Right lobe of liver (tissue), 6 donors: ENCODE results near the gene INO80. TPM values are rescaled to one million over a fixed set of nuclear protein-coding genes. Genes with fewer than 3 reads are reported as not detected.

ENCODE experiments used
- ATAC-seq, 4 donors: fragments of 200-7000 bp; cut with Tn5 transposase; one replicate each; pipeline ENCODE4 v1.9.1; 2020; ENCODE audit warnings: mild to moderate bottlenecking in 4 of 4, moderate library complexity in 4 of 4
- DNase-seq, 3 donors: peaks; one replicate each; pipeline ENCODE4 v3.0.0-alpha.2; 2020
- H3K27ac ChIP-seq, 3 donors: fragments of 200-600 bp; one replicate each; pipeline ENCODE4 v1.8.0; 2022
- H3K27me3 ChIP-seq, 2 donors: fragments of 200-600 bp; one replicate each; pipeline ENCODE4 v1.8.0; 2022
- H3K36me3 ChIP-seq, 4 donors: fragments of 200-600 bp; sonication (generic) in 1 of 4; one replicate each; pipeline versions ENCODE4 v1.5.1 to v1.8.0; 2017 to 2022; ENCODE audit warnings: control low read depth in 1 of 4
- H3K4me1 ChIP-seq, 4 donors: fragments of 200-600 bp; sonication (generic) in 1 of 4; one replicate each; pipeline versions ENCODE4 v1.5.1 to v1.8.0; 2017 to 2022; ENCODE audit warnings: control low read depth in 1 of 4
- H3K4me3 ChIP-seq, 3 donors: fragments of 200-600 bp; one replicate each; pipeline ENCODE4 v1.8.0; 2022
- H3K9me3 ChIP-seq, 4 donors: fragments of 200-600 bp; sonication (generic) in 1 of 4; one replicate each; pipeline versions ENCODE4 v1.5.1 to v1.8.0; 2017 to 2022; ENCODE audit warnings: control low read depth in 1 of 4
- CTCF ChIP-seq, 4 donors: fragments of 200-600 bp in 3 of 4; fragments of 450-650 bp in 1 of 4; IDR thresholded peaks; one replicate each; pipeline versions ENCODE4 v1.5.1 to v1.8.0; 2016 to 2022; ENCODE audit warnings: antibody characterized with exemption in 4 of 4, mild to moderate bottlenecking in 2 of 4
- POLR2A ChIP-seq: fragments of 450-650 bp; IDR thresholded peaks from one replicate; pipeline ENCODE4 v1.6.1; 2017; ENCODE audit warnings: antibody characterized with exemption, mild to moderate bottlenecking
- WGBS: methylation state at CpG from one replicate; pipeline ENCODE4 v1.1.6; 2018; ENCODE audit warnings: low coverage, low lambda C conversion rate; ENCODE audit not compliant: insufficient coverage; ENCODE audit errors: missing lambda C conversion rate; 5-methylcytosine and 5-hydroxymethylcytosine counted together
- intact Hi-C, 2 donors: fragments of 100-400 bp; cut with DNase I; formaldehyde crosslinking; loops; one replicate each; pipeline versions ENCODE4 v1.11.2 to v1.14.1; 2022
- total RNA-seq, 6 experiments: library from RNA; depleted of rRNA in 2 of 6; stranded (reverse); fragments of >200 nt in 2 of 6; fragmentation: NEBNext Ultra II Directional in 3 of 6; extraction: Animal tissue kit (Norgen Biotek cat#: 25700) in 3 of 6; gene quantifications; one replicate each; pipeline versions ENCODE4 v1.1.0 to v1.2.4, GENCODE V29; 2016 to 2023
- donor health status: DM: no; HTN: yes; CAD: no.
- donor health status: DM: no; HTN: no; CAD: no.
- donor health status: DM: no; HTN: no; CAD: no.
- donor health status: DM: no; HTN: yes; CAD: no.
- donor health status: DM: no; HTN: yes; CAD: no.

Gene INO80
- total RNA-seq, 6 experiments from 2014 or later, result 7.8 to 12.5 (median 11.2) TPM

DNA sequence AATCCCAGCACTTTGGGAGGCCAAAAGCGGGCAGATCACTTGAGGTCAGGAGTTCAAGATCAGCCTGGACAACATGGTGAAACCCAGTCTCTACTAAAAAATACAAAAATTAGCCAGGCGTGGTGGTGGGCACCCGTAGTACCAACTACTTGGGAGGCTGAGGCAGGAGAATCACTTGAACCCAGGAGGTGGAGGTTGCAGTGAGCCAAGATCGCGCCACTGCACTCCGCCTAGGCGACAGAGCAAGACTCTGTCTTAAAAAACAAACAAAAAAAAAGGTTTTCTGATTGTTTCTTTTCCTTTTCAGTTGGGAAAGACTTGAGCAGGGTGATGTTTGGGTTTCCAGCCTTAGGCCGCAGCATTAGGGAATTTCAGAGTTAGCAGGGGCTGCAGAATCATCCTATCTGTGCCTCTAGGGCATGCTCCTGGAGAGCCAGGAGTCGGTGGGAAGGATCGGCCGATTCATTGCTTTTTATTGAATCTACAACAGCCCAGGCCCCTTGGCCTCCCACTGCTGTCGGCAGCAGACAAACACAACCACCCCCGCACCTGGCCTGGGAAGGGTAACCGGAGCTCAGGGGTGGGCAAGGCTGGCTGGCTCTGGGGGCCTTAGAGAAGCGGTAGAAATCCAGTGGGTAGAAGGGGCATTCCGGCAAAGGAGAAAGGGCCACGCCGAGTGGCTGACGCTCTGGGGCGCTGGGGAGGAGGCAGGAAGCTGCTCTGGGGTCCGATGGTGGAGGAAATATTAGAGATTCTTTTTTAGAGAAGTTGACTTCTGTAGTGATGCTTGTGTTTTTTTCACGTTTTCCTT, 156.5 kb downstream of the INO80 start:
- no peak for DNase-seq
- ATAC-seq, result no peak

DNA sequence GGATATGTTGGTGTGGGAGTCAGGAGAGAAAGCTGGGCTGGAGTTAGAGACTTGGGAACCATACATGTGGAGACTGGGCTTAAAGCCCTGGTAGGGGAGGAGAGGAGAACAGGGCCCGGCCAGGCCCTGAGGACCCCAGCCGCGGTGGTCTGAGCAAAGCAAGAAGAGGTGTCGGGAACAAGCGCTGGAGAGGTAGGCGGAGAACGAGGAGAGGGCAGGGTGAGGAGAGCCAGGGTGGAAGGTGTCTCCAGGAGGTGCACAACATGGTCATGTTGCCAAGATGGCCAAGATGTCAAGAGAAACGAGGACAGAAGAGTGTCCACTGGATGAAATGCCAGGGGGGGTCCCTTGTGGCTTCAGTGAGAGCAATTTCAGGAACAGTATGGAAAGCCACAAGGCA, 157.4 kb downstream of the INO80 start:
- intact Hi-C loops, result no loop called here

More for the DNA sequence above, 156.5 kb downstream of the INO80 start:
- H3K4me1 ChIP-seq, result no peaks in the 10 kb centered on the region
- TF ChIP-seq POLR2A (no peak), CTCF (IDR thresholded peaks at IDR 0.05) (no peak)
- no peaks in the 10 kb centered on the region for H3K9me3 ChIP-seq
- no peaks in the 10 kb centered on the region for H3K27me3 ChIP-seq
- 79% methylated on average over 14 of the region's 22 CpGs for WGBS
- no peak overlapping the region for H3K27ac ChIP-seq
- H3K36me3 ChIP-seq, result no peaks in the 10 kb centered on the region
- intact Hi-C loops, result no loop called here
- no peak overlapping the region for H3K4me3 ChIP-seq

GRCh38 chr15:40958146-40958545, 157.9 kb downstream of the INO80 start:
- no peaks in the 10 kb centered on the region for H3K4me1 ChIP-seq
- no peak for ATAC-seq
- no peak overlapping the region for H3K4me3 ChIP-seq
- TF ChIP-seq CTCF (IDR thresholded peaks at IDR 0.05) (no peak), POLR2A (no peak)
- no peaks in the 10 kb centered on the region for H3K9me3 ChIP-seq
- intact Hi-C loops, result no loop called here
- H3K36me3 ChIP-seq, result no peaks in the 10 kb centered on the region
- H3K27ac ChIP-seq, result no peak overlapping the region
- H3K27me3 ChIP-seq, result no peaks in the 10 kb centered on the region
- no peak for DNase-seq
- WGBS, result no CpG with 5 or more reads among the region's 6 CpGs

More for the DNA sequence above, 157.4 kb downstream of the INO80 start:
- Histone ChIP-seq H3K9me3 (no peaks in the 10 kb centered on the region), H3K36me3 (no peaks in the 10 kb centered on the region), H3K4me3 (no peak overlapping the region), H3K27ac (no peak overlapping the region), H3K4me1 (no peaks in the 10 kb centered on the region), H3K27me3 (no peaks in the 10 kb centered on the region)
- 88% methylated on average over 8 of the region's 8 CpGs for WGBS
- ATAC-seq (no peak), DNase-seq (no peak)
- no peak for TF ChIP-seq POLR2A
- TF ChIP-seq CTCF (IDR thresholded peaks at IDR 0.05), result no peak

GRCh38 chr15:40957581-40958051, 158.5 kb downstream of the INO80 start:
- no peak overlapping the region for H3K4me3 ChIP-seq
- ATAC-seq (no peak), DNase-seq (no peak)
- 81% methylated on average over 3 of the region's 9 CpGs for WGBS
- no peaks in the 10 kb centered on the region for H3K36me3 ChIP-seq
- H3K27ac ChIP-seq, result no peak overlapping the region
- no peaks in the 10 kb centered on the region for H3K27me3 ChIP-seq
- intact Hi-C loops, result no loop called here
- H3K4me1 ChIP-seq, result peaks cover 0 to 1% (median under 1%) of the 10 kb centered on the region in 4 donors
- no peaks in the 10 kb centered on the region for H3K9me3 ChIP-seq
- no peak for TF ChIP-seq CTCF (IDR thresholded peaks at IDR 0.05)
- TF ChIP-seq POLR2A, result no peak
